Mucosa of descending colon (tissue), 3 donors: Measurements from ENCODE around the gene CFAP43. TPM values are rescaled to one million over a fixed set of nuclear protein-coding genes. Genes with fewer than 3 reads are reported as not detected.

ENCODE experiments used
- ATAC-seq: fragments of 200-7000 bp; cut with Tn5 transposase; one replicate; pipeline ENCODE4 v1.9.1; 2020; ENCODE audit warnings: mild to moderate bottlenecking, moderate library complexity
- DNase-seq, 3 donors: peaks; one replicate each; pipeline ENCODE4 v3.0.0-alpha.2; 2020
- H3K36me3 ChIP-seq: fragments of 200-600 bp; one replicate; pipeline ENCODE4 v1.8.0; 2021; ENCODE audit warnings: low read depth, mild to moderate bottlenecking
- H3K4me1 ChIP-seq: fragments of 200-600 bp; one replicate; pipeline ENCODE4 v1.8.0; 2021; ENCODE audit warnings: low read depth, mild to moderate bottlenecking
- H3K4me3 ChIP-seq: fragments of 200-600 bp; one replicate; pipeline ENCODE4 v1.8.0; 2021; ENCODE audit warnings: mild to moderate bottlenecking
- H3K9me3 ChIP-seq: fragments of 200-600 bp; one replicate; pipeline ENCODE4 v1.8.0; 2021; ENCODE audit warnings: mild to moderate bottlenecking
- intact Hi-C, 2 donors: fragments of 100-400 bp; cut with DNase I in 1 of 2; cut with micrococcal nuclease in 1 of 2; formaldehyde crosslinking; loops; one replicate each; pipeline versions ENCODE4 v1.11.0 to v1.11.1; 2022; cut with DNase I, micrococcal nuclease
- total RNA-seq, 3 donors: library from RNA; stranded (reverse); fragmentation: NEBNext Ultra II Directional in 2 of 3; extraction: Animal tissue kit (Norgen Biotek cat#: 25700) in 2 of 3; gene quantifications; one replicate each; pipeline versions ENCODE4 v1.2.1 to v1.2.4, GENCODE V29; 2021 to 2023
- TF ChIP-seq, protein P1 (sequence below): fragments of 200-600 bp; IDR thresholded peaks from one replicate; pipeline ENCODE4 v1.8.0; 2022; ENCODE audit warnings: antibody characterized with exemption, mild to moderate bottlenecking
- donor health status: DM: no; HTN: no; CAD: no; lungs with moderate emphysema.
- donor health status: DM: no; HTN: no; CAD: no.
- donor health status: DM: no; HTN: yes; CAD: no.

The CFAP43 gene
- total RNA-seq, 3 donors from 2014 or later = 0.22 to 0.58 (median 0.32) TPM

DNA sequence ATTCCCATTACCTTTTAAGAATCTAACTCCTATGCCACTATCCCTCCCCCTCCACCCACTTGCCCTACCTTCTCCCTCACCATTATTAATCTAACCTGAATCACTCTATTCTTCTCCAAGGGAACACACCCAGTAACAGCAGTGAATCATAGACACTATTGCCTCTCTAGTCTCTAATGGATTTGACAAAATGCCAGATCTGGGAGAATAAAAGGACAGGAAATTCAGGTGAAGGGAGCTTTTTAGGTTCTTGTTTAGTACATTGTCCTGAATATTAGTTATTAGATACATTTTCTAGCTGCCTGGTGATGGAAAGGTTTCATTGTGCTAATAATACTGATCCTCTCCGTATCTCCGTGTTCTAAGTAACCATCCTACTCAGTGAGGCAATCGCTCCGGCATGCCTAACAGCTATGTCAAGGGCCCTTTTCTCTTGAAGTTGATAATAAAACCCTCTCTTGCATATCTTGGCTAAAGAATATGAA lies 114.3 kb downstream of the CFAP43 start:
- peak; percentile 34 for ATAC-seq
- Histone ChIP-seq H3K4me3 (no peak overlapping the region), H3K36me3 (no peaks in the 10 kb centered on the region), H3K4me1 (peaks cover 9% of the 10 kb centered on the region), H3K9me3 (no peaks in the 10 kb centered on the region)
- no peak for DNase-seq
- TF ChIP-seq, protein P1, sequence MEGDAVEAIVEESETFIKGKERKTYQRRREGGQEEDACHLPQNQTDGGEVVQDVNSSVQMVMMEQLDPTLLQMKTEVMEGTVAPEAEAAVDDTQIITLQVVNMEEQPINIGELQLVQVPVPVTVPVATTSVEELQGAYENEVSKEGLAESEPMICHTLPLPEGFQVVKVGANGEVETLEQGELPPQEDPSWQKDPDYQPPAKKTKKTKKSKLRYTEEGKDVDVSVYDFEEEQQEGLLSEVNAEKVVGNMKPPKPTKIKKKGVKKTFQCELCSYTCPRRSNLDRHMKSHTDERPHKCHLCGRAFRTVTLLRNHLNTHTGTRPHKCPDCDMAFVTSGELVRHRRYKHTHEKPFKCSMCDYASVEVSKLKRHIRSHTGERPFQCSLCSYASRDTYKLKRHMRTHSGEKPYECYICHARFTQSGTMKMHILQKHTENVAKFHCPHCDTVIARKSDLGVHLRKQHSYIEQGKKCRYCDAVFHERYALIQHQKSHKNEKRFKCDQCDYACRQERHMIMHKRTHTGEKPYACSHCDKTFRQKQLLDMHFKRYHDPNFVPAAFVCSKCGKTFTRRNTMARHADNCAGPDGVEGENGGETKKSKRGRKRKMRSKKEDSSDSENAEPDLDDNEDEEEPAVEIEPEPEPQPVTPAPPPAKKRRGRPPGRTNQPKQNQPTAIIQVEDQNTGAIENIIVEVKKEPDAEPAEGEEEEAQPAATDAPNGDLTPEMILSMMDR = no peak
- intact Hi-C loops = no loop called here

DNA sequence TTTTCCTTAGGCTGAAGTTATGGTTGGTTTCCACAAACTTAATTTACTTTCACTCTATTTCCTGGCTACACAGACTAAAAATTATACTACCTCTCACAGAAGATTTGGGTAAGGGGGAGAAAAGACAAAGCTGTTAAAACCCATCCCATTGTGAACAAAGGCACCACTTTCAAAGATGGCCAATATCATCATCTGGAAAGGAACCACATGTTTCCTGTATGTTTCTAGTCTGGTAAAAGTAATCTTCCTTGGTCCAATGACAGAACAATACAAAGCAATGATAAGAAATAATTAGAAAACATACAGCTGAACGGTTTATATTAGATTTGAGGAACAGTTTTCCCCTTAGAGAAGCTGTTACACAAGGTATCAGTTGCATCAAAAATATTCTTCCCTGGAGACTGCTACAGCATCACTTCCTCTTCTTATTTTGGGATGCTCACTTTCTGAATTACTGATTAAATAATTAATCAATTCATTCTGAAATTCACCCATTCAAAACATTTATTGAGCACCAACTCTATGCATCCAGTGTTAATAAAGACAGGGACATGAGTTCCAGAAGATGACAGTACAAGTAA lies 118.7 kb downstream of the CFAP43 start:
- DNase-seq (no peak), ATAC-seq (no peak)
- Histone ChIP-seq H3K4me1 (no peaks in the 10 kb centered on the region), H3K36me3 (no peaks in the 10 kb centered on the region), H3K9me3 (no peaks in the 10 kb centered on the region), H3K4me3 (no peak overlapping the region)
- intact Hi-C loops = no loop called here
- TF ChIP-seq, protein P1 = no peak

DNA sequence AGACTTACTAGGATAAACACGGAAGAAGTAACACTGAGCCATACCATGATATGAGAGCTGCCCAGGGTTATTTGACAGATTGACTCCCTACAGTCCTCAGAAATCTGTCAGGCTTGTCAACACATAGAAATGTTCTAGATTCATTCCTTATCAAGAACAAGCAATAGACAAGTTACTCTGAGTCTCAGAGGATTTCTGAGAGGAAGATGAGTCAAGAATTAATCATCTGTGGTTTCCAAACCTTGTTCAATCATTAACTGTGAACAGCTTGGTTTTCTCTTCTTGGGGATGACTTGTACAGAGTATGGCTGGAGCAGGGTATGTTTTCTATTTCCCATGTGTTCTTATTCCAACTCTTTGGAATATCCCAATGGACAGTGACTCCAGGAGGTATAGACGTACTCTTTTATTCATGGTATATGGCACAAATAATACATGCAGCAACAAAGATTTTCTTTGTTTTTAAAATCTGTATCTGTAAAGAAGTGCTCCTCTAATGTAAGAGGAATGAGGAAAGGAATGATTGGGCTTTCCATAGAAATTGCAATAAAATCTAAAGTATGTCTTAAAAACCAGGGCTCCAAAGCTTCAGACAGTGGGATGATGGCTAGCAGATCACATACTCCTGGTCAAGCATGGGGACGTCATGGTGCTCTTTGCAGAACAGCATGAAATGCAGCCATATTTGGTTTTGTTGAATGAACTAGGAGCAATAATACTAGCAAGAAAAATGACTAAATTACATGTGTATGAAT lies 122.1 kb downstream of the CFAP43 start:
- no peaks in the 10 kb centered on the region for H3K4me1 ChIP-seq
- no peaks in the 10 kb centered on the region for H3K9me3 ChIP-seq
- peak; percentile 74 for ATAC-seq
- TF ChIP-seq, protein P1 = no peak
- no peak for DNase-seq
- no peaks in the 10 kb centered on the region for H3K36me3 ChIP-seq
- intact Hi-C loops = no loop called here
- no peak overlapping the region for H3K4me3 ChIP-seq

DNA sequence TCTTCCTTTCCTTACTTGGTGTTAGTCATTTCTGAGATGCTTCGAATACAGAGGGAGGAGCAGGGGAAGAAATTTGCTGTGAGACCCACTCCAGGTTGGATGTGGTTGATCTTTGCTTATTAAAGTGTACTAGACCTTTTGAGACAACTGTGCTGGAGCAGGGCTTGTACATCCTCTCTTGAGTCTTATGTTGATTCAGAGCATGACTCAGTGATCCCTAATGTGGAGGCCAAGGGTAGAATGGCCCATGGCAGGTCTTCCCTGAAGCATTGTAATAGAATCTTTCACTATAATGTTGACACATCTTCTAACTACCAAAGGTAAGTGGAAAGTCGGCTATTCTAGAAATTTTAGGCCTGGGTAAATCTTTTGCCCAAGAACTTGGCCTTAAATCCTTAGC lies 127.2 kb downstream of the CFAP43 start:
- DNase-seq (no peak), ATAC-seq (no peak)
- H3K4me1 ChIP-seq = no peaks in the 10 kb centered on the region
- H3K9me3 ChIP-seq = no peaks in the 10 kb centered on the region
- H3K36me3 ChIP-seq = no peaks in the 10 kb centered on the region
- H3K4me3 ChIP-seq = no peak overlapping the region
- intact Hi-C loops = no loop called here
- TF ChIP-seq, protein P1 = no peak

DNA sequence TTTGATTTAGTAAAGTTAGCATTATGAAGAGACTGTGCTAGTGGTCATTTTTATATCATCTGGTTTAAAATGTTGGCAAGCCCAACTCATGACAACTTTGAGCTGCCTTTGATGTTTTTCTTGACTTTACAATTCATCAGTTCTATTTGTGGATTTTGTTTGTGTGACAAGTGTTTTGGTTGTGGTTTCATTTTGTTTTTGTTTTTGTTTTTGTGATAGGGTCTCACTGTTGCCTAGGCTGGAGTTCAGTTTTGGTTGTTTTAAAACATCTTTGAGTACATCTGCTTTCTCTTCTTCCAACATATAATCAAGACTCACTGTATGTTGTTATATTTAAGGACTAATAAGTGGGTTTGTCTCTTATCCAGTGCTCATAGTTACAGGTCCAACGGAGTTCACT lies 127.7 kb downstream of the CFAP43 start:
- Histone ChIP-seq H3K4me1 (no peaks in the 10 kb centered on the region), H3K9me3 (no peaks in the 10 kb centered on the region), H3K36me3 (no peaks in the 10 kb centered on the region), H3K4me3 (no peak overlapping the region)
- DNase-seq = no peak
- no peak for ATAC-seq
- intact Hi-C loops = no loop called here
- TF ChIP-seq, protein P1 = no peak
